Ureter (tissue), 1 donor: ENCODE data around the gene SFR1. TPM values are rescaled to one million over a fixed set of nuclear protein-coding genes. Genes with fewer than 3 reads are reported as not detected.
"Not testable (repeated sequence)": the region's sequence is repeated elsewhere in the genome, so short reads cannot be mapped to it uniquely, and the experiment has no call there.

Source experiments
- DNase-seq: peaks from one replicate; pipeline ENCODE4 v3.0.0-alpha.2; 2020; ENCODE audit warnings: low spot score
- total RNA-seq: library from RNA; stranded (reverse); gene quantifications from one replicate; pipeline ENCODE4 v1.2.4, GENCODE V29; 2023
- donor health status: DM: yes; HTN: yes; CAD: no.

The SFR1 gene
- total RNA-seq, 1 donor from 2014 or later: 8.4 TPM

- DNase-seq: not testable (repeated sequence)
Measured at GRCh38 chr10:104174136-104174535, 52.2 kb downstream of the SFR1 start.

Other genes starting within 250 kb of the SFR1 start
- gene STN1, start 204.0 kb upstream of the SFR1 start, total RNA-seq: 49.3 TPM
- 66.4 TPM for gene SLK, start 155.0 kb upstream of the SFR1 start, total RNA-seq
- gene COL17A1, start 36.3 kb upstream of the SFR1 start, total RNA-seq: 18.5 TPM
- gene CFAP43, start 110.2 kb downstream of the SFR1 start, total RNA-seq: 1.9 TPM
- 79.4 TPM for gene GSTO1, start 132.7 kb downstream of the SFR1 start, total RNA-seq
- 47.0 TPM for gene GSTO2, start 147.0 kb downstream of the SFR1 start, total RNA-seq
- 18.3 TPM for gene ITPRIP, start 216.3 kb downstream of the SFR1 start, total RNA-seq
- 0.55 TPM for gene CFAP58, start 231.7 kb downstream of the SFR1 start, total RNA-seq